ENCODE data around the gene C6orf132.
"Not testable (repeated sequence)": the region's sequence is repeated elsewhere in the genome, so short reads cannot be mapped to it uniquely, and the experiment has no call there.

DNA sequence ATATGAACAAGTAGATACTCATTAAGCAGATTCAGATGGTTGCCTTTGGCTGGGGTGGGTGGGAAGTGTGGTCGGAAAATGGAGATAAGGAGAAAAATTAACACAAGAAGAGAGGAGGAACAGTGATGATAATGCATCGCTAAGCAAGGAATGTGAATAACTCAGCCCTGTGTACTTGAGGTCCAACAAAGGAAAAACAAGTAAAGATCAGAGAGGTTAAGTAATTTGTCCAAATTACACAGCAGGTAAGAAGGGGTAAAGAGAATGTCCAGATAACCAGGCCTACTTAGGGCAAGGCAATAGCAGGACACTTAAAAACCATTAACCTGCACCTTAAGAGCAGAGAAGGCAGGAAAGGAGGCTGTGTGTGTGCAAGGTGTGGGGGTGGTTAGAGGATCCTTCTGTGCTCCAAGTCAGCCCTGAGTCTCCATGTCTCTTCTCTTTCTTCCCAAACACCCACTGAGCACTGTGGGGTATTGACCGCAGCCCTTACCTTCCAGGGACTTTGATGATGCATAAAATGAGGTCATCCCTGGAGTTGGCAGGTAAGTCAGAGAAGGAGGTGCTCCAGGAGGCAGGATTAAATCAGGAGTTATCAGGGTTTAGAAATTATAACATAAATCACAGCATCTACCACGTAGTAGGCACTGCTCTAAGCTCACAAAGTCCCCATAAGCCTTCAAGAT lies 10.3 kb upstream of the C6orf132 start:
- TF ChIP-seq, protein P1, sequence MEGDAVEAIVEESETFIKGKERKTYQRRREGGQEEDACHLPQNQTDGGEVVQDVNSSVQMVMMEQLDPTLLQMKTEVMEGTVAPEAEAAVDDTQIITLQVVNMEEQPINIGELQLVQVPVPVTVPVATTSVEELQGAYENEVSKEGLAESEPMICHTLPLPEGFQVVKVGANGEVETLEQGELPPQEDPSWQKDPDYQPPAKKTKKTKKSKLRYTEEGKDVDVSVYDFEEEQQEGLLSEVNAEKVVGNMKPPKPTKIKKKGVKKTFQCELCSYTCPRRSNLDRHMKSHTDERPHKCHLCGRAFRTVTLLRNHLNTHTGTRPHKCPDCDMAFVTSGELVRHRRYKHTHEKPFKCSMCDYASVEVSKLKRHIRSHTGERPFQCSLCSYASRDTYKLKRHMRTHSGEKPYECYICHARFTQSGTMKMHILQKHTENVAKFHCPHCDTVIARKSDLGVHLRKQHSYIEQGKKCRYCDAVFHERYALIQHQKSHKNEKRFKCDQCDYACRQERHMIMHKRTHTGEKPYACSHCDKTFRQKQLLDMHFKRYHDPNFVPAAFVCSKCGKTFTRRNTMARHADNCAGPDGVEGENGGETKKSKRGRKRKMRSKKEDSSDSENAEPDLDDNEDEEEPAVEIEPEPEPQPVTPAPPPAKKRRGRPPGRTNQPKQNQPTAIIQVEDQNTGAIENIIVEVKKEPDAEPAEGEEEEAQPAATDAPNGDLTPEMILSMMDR (IDR thresholded peaks at IDR 0.05): not testable (repeated sequence)
- TF ChIP-seq POLR2AphosphoS5 (IDR thresholded peaks at IDR 0.05); EP300 (IDR thresholded peaks at IDR 0.05); POLR2A (IDR thresholded peaks at IDR 0.05; ENCODE audit: low read depth): not testable (repeated sequence)

All from esophagus muscularis mucosa (tissue), 4 donors.